Loucy (cell line): ENCODE measurements around the gene KRT8.

Source experiments
- CTCF ChIP-seq: fragments of 200-600 bp; sonication (generic); conservative IDR thresholded peaks from 2 replicates; pipeline ENCODE4 v1.5.1; 2014; ENCODE audit warnings: mild to moderate bottlenecking, antibody characterized with exemption, low read length
- EZH2phosphoT487 ChIP-seq: fragments of 200-600 bp; IDR thresholded peaks from 2 replicates; pipeline ENCODE4 v1.6.1; 2018; ENCODE audit warnings: antibody characterized with exemption, mild to moderate bottlenecking, moderate library complexity, borderline replicate concordance

- no peak for TF ChIP-seq CTCF
- TF ChIP-seq EZH2phosphoT487: no peak
Observed at GRCh38 chr12:52912711-52913430, 8.0 kb upstream of the KRT8 start.
